Body of pancreas (tissue), 4 donors: Measurements from ENCODE around the gene FHAD1.

Experiments used
- POLR2A ChIP-seq, 3 donors: fragments of 450-650 bp; IDR thresholded peaks; one replicate each; pipeline ENCODE4 v1.6.1; 2016; ENCODE audit warnings: antibody characterized with exemption in 3 of 3, mild to moderate bottlenecking in 2 of 3
- TF ChIP-seq, protein P1 (sequence below), 7 experiments: fragments of 450-650 bp in 4 of 7; fragments of 200-600 bp in 3 of 7; sonication (generic) in 3 of 7; IDR thresholded peaks; one replicate each; pipeline ENCODE4 v1.5.1; 2016 to 2019; ENCODE audit warnings: antibody characterized with exemption in 7 of 7

DNA sequence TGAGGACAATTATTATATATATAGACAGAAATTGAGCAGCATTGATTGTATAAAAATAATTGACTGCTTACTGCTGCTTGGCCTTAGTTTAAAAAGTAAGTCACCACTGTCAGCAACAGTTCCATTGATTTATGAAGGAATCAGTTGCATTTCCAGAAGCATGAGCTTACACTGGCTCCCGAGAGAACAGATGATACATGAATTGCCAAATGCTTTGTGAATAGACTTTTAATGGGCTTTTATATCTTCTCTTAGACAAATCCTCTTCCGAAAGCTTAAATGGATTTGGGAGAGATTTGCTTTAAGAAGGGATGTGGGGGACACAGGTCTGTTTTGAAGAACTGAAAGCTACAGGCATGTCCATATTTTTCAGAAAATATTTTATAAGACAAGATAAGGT, 7.5 kb downstream of the FHAD1 start:
- no peak for TF ChIP-seq POLR2A (IDR thresholded peaks at IDR 0.05)
- TF ChIP-seq, protein P1, sequence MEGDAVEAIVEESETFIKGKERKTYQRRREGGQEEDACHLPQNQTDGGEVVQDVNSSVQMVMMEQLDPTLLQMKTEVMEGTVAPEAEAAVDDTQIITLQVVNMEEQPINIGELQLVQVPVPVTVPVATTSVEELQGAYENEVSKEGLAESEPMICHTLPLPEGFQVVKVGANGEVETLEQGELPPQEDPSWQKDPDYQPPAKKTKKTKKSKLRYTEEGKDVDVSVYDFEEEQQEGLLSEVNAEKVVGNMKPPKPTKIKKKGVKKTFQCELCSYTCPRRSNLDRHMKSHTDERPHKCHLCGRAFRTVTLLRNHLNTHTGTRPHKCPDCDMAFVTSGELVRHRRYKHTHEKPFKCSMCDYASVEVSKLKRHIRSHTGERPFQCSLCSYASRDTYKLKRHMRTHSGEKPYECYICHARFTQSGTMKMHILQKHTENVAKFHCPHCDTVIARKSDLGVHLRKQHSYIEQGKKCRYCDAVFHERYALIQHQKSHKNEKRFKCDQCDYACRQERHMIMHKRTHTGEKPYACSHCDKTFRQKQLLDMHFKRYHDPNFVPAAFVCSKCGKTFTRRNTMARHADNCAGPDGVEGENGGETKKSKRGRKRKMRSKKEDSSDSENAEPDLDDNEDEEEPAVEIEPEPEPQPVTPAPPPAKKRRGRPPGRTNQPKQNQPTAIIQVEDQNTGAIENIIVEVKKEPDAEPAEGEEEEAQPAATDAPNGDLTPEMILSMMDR (IDR thresholded peaks at IDR 0.05), result no peak
